Activated T-helper 1 cell treated with Interleukin-2 at 50 U/mL for 16 hours (primary cell): ENCODE results near the gene FGF3.
"Not testable (repeated sequence)": the region's sequence is repeated elsewhere in the genome, so short reads cannot be mapped to it uniquely, and the experiment has no call there.

Experiments used
- DNase-seq: peaks from one replicate; pipeline ENCODE4 v3.0.0-alpha.2; 2020; ENCODE audit warnings: low read depth

Gene FGF3

DNA sequence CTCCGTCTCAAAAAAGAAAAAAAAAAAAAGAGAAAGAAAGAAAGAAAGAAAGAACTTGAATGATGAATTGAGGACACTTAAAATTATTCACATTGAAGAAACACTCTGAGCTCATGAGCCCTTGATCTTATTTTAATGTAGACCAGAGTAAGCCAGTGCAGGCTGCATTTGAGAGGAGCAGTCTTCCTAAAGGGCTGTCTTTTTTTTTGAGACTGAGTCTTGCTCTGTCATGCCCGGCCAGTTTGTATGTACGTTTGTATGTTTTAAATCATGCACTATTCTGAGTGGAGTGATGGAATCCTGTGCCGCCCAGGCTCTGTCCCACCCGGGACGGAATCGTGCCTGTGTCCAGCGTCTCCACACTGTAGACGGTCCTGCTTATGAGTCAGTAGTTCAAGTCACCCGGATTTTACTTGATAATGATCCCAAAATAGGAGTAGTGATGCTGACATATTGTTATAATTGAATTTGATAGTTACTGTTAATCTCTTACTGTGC, 53.7 kb downstream of the FGF3 start:
- no peak for DNase-seq

DNA sequence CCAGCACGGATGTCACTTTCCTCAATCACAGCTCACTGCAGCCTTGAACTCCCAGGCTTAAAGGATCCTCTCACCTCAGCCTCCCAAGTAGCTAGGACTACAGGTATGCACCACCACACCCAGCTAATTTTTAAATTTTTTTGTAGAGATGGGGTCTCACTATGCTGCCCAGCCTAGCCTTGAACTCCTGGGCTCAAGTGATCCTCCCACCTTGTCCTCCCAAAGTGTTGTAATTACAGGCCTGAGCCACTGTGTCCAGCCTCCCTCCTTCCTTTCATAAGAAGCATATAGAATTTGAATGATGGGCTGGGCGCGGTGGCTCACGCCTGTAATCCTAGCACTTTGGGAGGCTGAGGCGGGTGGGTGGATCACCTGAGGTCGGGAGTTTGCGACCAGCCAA, 54.3 kb downstream of the FGF3 start:
- not testable (repeated sequence) for DNase-seq

DNA sequence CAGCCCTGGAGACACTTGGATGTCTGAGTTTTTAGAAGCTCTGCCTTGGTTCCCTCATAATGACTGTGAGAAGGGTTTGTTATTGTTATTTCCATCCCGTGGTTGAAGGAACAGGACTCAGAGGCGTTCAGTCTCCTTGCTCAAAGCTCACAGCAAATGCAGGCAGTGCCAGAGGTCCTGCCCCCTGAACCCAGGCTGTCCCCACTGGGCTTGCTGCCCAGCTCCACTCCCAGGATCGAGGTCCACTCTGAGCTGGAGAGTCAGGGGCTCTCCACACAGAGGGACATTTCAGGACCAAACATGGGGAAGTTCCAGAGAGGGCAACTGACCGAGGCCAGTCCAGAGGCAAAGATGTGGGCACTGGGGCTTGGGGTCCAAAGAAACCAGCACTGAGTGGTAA, 58.9 kb downstream of the FGF3 start:
- no peak for DNase-seq
